Measurements from ENCODE around the gene MAST4.

DNA sequence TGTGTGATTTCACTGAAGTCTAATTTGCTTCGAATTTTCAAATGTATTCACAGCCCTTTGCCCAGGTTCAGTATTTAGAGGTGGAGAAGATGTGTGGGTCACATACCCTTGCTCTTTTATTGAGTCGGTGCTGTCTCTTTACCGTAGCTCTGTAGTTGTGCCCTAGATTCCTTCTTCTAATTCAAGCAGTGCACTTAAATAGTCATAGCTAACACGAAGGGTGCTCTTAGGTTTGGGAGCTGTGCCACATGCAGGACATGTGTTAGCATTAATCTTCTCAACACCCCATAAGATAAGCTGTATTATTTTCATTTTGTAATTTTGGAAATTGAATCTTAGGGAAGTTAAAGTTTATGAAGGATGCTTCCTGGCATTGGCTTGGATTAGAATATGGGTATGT lies 293.3 kb downstream of the MAST4 start:
- no peak for TF ChIP-seq EZH2 (IDR thresholded peaks at IDR 0.05; ENCODE audit: low read length, missing control alignments)
- TF ChIP-seq, protein P1, sequence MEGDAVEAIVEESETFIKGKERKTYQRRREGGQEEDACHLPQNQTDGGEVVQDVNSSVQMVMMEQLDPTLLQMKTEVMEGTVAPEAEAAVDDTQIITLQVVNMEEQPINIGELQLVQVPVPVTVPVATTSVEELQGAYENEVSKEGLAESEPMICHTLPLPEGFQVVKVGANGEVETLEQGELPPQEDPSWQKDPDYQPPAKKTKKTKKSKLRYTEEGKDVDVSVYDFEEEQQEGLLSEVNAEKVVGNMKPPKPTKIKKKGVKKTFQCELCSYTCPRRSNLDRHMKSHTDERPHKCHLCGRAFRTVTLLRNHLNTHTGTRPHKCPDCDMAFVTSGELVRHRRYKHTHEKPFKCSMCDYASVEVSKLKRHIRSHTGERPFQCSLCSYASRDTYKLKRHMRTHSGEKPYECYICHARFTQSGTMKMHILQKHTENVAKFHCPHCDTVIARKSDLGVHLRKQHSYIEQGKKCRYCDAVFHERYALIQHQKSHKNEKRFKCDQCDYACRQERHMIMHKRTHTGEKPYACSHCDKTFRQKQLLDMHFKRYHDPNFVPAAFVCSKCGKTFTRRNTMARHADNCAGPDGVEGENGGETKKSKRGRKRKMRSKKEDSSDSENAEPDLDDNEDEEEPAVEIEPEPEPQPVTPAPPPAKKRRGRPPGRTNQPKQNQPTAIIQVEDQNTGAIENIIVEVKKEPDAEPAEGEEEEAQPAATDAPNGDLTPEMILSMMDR (conservative IDR thresholded peaks at IDR 0.05 in 1 of 2, IDR thresholded peaks at IDR 0.05 in 1 of 2; ENCODE audit: low read depth in 1 of 2, low read length in 2 of 2), result no peak

All from fibroblast of lung (primary cell).